Stimulated activated naive B cell treated with anti-CD40 and anti-IgM and Interleukin-4, amounts not matched to agents 10 μg/mL and 1 μg/mL and 100 μg/mL, for 72 hours (primary cell): ENCODE results near the gene PAQR7.

Experiments used
- ATAC-seq, 2 donors: fragments of 150-1000 bp; cut with Tn5 transposase; replicated peaks; 2 replicates each; pipeline ENCODE4 v1.10.0; 2021; ENCODE audit warnings: moderate library complexity in 1 of 2
- DNase-seq: peaks from one replicate; pipeline ENCODE4 v3.0.0; 2021
- H3K27ac Mint-ChIP-seq: one replicate; pipeline ENCODE4 v1.8.0; 2022; ENCODE audit warnings: mild to moderate bottlenecking, mixed read lengths
- H3K27me3 Mint-ChIP-seq, 2 donors: one replicate each; pipeline ENCODE4 v1.8.0; 2022; ENCODE audit warnings: mixed read lengths in 2 of 2
- H3K36me3 Mint-ChIP-seq, 2 donors: one replicate each; pipeline ENCODE4 v1.8.0; 2022; ENCODE audit warnings: mixed read lengths in 2 of 2, mild to moderate bottlenecking in 1 of 2
- H3K4me1 Mint-ChIP-seq, 2 donors: one replicate each; pipeline ENCODE4 v1.8.0; 2022; ENCODE audit warnings: mixed read lengths in 2 of 2, mild to moderate bottlenecking in 1 of 2
- H3K4me3 Mint-ChIP-seq, 2 donors: one replicate each; pipeline ENCODE4 v1.8.0; 2022; ENCODE audit warnings: mild to moderate bottlenecking in 2 of 2, mixed read lengths in 2 of 2, moderate library complexity in 1 of 2
- H3K9me3 Mint-ChIP-seq, 2 donors: one replicate each; pipeline ENCODE4 v1.8.0; 2022; ENCODE audit warnings: mixed read lengths in 2 of 2, mild to moderate bottlenecking in 1 of 2

PAQR7 gene

DNA sequence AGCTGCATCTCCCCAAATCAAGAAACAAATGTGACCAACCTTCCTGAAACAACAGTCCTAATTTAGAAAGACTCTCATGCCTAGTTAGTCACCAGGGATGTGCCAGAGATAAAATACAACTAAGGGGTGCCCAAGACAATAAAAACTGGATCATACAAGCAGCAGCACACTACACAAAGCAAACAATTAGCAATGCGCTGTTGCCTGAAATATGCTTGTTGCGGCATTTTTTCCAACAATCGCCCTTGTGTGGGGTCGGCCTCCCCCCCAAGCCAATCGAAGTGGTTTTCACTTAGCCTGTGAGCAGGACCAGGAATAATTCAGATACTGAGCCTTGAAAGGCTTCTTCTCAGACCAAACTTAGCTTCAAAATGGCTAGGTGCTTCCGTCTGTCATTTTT lies 32.1 kb upstream of the PAQR7 start:
- ATAC-seq, result no peak
- peaks cover 0 to 3% of the 10 kb centered on the region in 2 donors for H3K9me3 Mint-ChIP-seq
- no peak for DNase-seq
- H3K27me3 Mint-ChIP-seq, result no peaks in the 10 kb centered on the region
- H3K27ac Mint-ChIP-seq, result no peak overlapping the region
- peak overlapping the region in 1 of 2 donors; percentile 48 for H3K4me3 Mint-ChIP-seq
- H3K4me1 Mint-ChIP-seq, result peaks cover 2 to 23% of the 10 kb centered on the region in 2 donors
- H3K36me3 Mint-ChIP-seq, result peaks cover 3% of the 10 kb centered on the region in 2 donors

DNA sequence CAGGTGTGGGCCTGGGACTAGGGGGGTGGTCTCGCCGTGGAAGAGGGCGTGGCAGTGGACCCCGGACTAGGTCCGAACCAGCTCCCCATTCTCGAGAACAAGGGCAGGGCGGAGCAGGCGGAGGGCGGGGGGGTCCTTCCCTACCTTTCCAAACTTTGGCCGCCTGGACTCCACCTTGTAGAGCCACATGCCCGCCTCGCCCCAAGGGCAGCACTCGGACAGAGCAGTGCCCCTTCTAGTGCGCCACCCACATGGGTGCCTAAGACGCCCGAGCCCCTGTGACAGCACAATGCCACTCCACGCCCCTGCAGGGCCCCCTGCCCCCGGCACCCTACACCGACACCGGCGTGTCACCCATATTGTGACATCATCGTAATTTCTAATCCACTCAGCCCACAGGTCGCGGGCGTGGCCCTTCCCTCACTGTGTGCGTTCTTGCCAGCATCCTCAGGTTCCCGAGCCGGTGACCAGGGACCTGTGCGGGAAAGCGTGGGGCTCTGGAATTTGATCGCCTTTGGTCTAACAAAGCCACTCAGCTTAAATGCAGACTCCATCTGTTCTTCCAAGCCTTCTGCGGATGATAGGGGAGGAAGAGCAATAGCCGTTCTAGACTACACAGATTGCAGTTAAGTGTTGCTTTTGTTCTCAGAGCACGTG lies 31.3 kb upstream of the PAQR7 start:
- Mint-ChIP-seq H3K36me3 (peaks cover 3% of the 10 kb centered on the region in 2 donors), H3K4me1 (peaks cover 2 to 23% of the 10 kb centered on the region in 2 donors), H3K27ac (peak overlapping the region; percentile 68), H3K27me3 (no peaks in the 10 kb centered on the region), H3K4me3 (peak overlapping the region; percentile 90 to 94), H3K9me3 (peaks cover 0 to 3% of the 10 kb centered on the region in 2 donors)
- no peak for ATAC-seq
- DNase-seq, result peak; percentile 4

DNA sequence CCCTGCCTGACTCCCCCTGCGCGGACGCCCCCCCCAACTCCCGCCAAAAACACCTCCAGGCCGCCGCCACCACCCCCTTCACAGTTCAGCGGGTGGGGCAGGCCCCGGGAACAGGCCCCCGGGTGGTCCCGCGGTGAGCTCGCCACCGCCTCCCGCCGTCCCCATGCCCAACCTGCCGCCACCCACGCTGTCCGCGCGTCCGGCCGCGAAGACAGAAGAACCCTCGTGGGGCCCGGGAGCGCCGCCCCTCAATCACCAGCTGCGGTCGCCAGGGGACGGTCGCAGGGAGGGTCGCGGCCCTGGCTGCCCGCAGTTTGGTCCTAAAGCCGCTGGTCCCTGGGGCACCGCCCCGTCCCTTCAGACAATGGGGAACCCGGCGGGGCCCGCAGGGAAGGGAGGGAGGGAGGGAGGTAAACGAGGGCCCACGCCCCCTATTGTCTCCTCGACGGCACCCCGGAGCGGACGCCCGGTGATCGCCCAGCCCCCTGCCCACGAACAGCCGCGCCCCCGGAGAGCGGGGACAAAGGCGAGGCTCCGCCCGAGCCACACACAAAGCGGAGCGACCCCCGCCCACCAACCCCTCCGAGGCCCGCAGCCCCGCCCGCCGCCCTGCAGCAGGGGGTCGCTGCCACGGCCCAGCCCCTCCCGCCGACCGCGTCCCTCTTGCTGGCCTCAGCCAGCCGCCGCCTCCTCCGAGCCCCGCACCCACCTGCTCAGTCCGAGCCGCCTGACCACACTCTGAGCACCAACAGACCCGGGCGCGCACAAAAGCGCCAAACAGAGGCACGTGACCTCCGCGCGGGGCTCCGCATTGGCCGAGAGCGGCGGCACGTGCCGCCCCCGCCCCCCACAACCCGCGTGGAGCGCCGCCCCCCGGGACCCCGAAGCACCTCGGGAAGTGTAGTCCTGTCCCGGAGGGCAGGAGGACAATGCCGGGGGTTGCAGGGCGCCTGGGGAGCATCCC lies 30.5 kb upstream of the PAQR7 start, which contains the start of gene STMN1:
Gene STMN1 (minus strand): TSS at position 740 of the 964 bp plus-strand sequence. CDS start 1,743 bp downstream, outside the sequence.
- DNase-seq, result peak; percentile 78
- Mint-ChIP-seq H3K9me3 (peaks cover 0 to 3% of the 10 kb centered on the region in 2 donors), H3K27ac (peak within 1 kb of the TSS; percentile 96), H3K4me1 (peaks cover 2 to 23% of the 10 kb centered on the region in 2 donors), H3K4me3 (peak within 1 kb of the TSS; percentile 90 to 94), H3K27me3 (no peaks in the 10 kb centered on the region), H3K36me3 (peaks cover 10% of the 10 kb centered on the region in 2 donors)
- peak; percentile 82 to 86 for ATAC-seq

DNA sequence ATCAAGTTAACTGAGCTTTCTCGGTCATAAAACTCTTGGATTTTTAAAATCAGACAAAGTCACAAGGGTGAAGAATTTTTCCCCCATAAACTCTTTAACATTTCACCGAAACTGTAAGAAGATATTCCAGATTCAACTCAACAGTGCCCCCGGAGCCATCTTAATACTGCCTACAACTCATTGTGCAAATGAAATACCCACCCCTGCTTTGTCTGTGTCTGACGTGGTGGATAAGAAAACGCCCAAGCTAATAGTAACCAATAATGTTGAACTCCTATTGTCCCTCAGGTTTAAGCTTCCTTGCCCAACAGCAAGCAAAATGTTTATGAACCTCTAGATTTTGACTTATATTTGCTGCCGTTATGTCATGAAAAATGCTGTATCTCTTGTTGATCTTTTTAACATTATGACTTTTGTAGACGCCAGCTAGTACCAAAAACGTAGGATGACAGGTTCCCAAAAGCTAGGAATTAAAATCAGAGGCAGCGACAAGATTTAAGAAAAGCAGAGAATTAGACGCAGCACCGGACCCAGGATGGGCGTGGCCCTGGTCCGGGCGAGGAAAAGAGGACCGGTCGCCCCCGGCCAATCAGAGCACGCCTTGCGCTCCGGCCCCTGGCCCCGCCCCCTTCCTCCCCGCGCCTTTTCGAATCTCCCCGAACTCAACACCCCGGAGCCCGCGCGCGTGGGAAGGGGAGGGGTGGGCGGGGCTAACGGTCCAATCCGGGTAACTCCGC lies 29.6 kb upstream of the PAQR7 start:
- Mint-ChIP-seq H3K27me3 (no peaks in the 10 kb centered on the region), H3K27ac (peak overlapping the region; percentile 51), H3K4me1 (peaks cover 2 to 23% of the 10 kb centered on the region in 2 donors), H3K36me3 (peaks cover 10 to 11% of the 10 kb centered on the region in 2 donors), H3K9me3 (no peaks in the 10 kb centered on the region), H3K4me3 (peak overlapping the region; percentile 89 to 94)
- ATAC-seq (peak; percentile 85 to 86), DNase-seq (peak; percentile 78)

DNA sequence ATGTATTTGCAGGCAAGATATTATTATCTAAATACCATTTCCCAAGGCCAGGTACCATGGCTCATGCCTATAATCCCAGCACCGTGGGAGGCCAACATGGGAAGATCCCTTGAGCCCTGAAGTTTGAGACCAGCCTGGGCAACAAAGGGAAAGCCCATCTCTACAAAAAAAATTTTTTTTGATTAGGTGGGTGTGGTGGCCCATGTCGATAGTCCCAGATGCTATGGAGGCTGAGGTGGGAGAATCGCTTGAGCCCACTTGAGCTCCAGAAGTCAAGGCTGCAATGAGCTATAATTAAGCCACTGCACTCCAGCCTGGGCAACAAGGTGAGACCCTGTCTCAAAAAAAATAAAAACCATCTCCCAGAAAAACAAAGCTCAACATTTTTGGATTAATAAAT lies 28.5 kb upstream of the PAQR7 start:
- Mint-ChIP-seq H3K27me3 (no peaks in the 10 kb centered on the region), H3K36me3 (peaks cover 10 to 11% of the 10 kb centered on the region in 2 donors), H3K9me3 (no peaks in the 10 kb centered on the region), H3K4me3 (peak overlapping the region in 1 of 2 donors; percentile 94), H3K27ac (no peak overlapping the region), H3K4me1 (peaks cover 2 to 23% of the 10 kb centered on the region in 2 donors)
- no peak for ATAC-seq
- DNase-seq, result no peak

DNA sequence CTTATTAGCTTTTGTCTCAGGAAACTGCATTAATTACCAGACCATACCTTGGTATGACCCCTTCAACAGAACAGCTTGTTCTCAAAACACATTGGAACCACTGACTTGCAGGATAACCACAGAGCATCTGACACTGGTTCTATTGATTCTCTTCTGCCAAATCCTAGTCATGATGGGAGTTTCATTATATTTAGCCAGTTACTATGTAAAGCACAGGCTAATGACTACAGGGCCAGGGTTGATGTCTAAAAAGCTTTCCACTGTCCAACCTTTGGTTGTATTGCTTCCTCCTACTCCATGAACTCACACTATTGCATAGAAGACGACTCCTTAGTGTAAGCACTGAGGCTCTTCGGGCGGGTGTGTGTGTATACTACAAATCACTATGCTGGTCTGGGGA lies 27.0 kb upstream of the PAQR7 start:
- H3K27ac Mint-ChIP-seq, result no peak overlapping the region
- peaks cover 2 to 21% of the 10 kb centered on the region in 2 donors for H3K4me1 Mint-ChIP-seq
- H3K27me3 Mint-ChIP-seq, result no peaks in the 10 kb centered on the region
- ATAC-seq (no peak), DNase-seq (no peak)
- H3K9me3 Mint-ChIP-seq, result no peaks in the 10 kb centered on the region
- peaks cover 13 to 15% of the 10 kb centered on the region in 2 donors for H3K36me3 Mint-ChIP-seq
- no peak overlapping the region for H3K4me3 Mint-ChIP-seq

DNA sequence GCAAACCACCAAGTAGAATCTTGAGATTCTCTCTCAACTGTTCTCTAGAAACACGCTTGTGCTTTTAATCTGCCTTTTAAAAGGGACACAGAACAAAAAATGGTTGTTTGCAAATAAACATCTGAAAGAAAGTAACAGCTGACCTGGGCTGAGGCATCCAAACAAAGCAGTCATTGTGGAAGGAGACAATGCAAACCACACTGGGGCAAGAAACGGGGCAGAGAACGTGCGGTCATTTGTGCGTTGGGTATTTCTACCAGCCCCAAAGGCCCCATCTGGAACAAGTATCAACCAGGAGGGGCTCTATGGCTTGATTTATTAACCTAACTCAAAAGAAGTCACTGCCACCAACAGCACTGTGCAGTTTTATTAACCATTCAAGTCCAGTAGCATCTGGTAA lies 24.7 kb upstream of the PAQR7 start:
- Mint-ChIP-seq H3K36me3 (peaks cover 13 to 15% of the 10 kb centered on the region in 2 donors), H3K27ac (no peak overlapping the region), H3K4me3 (no peak overlapping the region), H3K4me1 (peaks cover 4 to 16% of the 10 kb centered on the region in 2 donors), H3K9me3 (no peaks in the 10 kb centered on the region), H3K27me3 (no peaks in the 10 kb centered on the region)
- no peak for DNase-seq
- no peak for ATAC-seq

DNA sequence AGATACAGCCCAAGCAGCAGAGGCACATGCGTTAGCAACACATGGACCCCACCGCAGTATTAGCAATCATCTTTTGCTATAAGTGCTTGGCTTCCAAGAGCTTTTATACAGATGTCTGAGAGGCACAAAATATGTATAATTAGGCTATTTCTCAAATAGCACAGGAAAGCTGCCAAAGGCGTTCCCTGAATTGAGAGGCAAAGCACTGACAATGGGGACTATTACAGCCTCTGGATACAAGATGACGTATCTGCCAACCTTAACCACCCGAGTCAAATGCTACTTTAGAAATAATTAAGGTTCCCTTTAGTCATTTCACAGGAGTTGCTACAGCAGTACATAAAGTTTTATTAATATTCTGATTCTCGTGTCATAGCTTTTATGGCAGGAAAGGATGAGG lies 24.3 kb upstream of the PAQR7 start:
- no peak overlapping the region for H3K4me3 Mint-ChIP-seq
- H3K27me3 Mint-ChIP-seq, result no peaks in the 10 kb centered on the region
- H3K27ac Mint-ChIP-seq, result no peak overlapping the region
- peaks cover 5 to 16% of the 10 kb centered on the region in 2 donors for H3K4me1 Mint-ChIP-seq
- H3K36me3 Mint-ChIP-seq, result peaks cover 11 to 14% of the 10 kb centered on the region in 2 donors
- no peak for DNase-seq
- H3K9me3 Mint-ChIP-seq, result no peaks in the 10 kb centered on the region
- ATAC-seq, result no peak

DNA sequence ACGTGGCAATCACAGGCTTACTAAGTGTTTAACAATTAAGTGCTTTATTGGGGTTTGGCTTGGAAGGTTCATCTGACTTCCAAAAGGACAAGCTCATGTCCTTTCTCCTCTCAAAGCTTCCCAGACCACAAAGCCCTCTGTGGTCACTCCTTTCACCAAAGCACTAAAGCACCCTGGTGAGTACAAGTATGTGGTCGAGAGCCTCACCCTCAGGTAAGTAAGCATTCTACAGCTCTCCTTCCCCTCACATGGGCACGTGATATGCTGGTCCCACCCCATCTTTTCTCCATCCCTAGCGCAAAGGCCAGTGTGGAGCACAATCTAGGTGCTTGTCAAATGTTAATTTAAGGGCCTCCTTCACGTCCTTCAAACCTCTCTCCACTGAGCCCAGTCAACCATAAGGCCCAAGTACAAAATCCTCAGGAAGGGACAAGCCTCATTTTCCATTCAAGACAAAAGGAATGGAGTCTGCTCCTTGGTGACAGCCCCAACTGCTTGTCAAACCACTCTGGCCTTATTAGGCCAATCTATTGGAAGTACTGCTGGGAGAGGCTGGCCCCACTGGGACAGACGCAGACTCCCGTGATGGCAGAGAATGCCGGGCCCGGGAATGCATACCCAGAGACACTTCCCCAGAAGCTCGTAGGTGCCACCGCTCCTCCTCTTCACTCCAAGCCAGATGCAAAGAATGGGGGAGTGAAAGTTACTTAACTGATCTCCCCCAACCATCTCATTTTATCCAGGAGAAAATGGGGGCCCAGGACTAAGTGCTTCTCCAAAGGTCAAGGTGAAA lies 22.9 kb upstream of the PAQR7 start:
- peaks cover 10 to 12% of the 10 kb centered on the region in 2 donors for H3K36me3 Mint-ChIP-seq
- no peak overlapping the region for H3K27ac Mint-ChIP-seq
- ATAC-seq, result no peak
- no peak for DNase-seq
- peaks cover 5 to 12% of the 10 kb centered on the region in 2 donors for H3K4me1 Mint-ChIP-seq
- no peaks in the 10 kb centered on the region for H3K27me3 Mint-ChIP-seq
- no peaks in the 10 kb centered on the region for H3K9me3 Mint-ChIP-seq
- no peak overlapping the region for H3K4me3 Mint-ChIP-seq

DNA sequence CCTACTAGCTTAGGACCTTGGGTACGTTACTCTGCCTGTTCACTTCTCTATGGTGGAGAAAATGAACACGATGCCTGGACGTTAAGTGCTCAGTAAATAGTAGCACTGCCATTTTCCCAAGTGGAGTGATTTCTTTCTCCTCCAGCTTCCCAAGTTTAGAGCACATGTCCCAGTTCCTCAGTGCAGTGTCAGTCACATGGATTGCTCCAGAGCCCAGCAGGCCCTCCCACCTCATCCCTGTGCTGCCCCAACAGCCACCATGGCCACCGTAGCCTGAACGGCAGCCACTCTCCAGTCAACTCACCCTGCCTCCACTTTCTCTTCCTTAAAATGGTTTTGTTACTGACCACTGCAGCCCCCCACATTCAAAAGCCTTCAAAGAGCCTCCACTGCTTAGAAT lies 22.2 kb upstream of the PAQR7 start:
- H3K4me1 Mint-ChIP-seq, result peaks cover 5 to 12% of the 10 kb centered on the region in 2 donors
- ATAC-seq, result no peak
- H3K36me3 Mint-ChIP-seq, result peaks cover 10 to 12% of the 10 kb centered on the region in 2 donors
- H3K27me3 Mint-ChIP-seq, result no peaks in the 10 kb centered on the region
- H3K27ac Mint-ChIP-seq, result no peak overlapping the region
- H3K4me3 Mint-ChIP-seq, result no peak overlapping the region
- no peak for DNase-seq
- no peaks in the 10 kb centered on the region for H3K9me3 Mint-ChIP-seq

DNA sequence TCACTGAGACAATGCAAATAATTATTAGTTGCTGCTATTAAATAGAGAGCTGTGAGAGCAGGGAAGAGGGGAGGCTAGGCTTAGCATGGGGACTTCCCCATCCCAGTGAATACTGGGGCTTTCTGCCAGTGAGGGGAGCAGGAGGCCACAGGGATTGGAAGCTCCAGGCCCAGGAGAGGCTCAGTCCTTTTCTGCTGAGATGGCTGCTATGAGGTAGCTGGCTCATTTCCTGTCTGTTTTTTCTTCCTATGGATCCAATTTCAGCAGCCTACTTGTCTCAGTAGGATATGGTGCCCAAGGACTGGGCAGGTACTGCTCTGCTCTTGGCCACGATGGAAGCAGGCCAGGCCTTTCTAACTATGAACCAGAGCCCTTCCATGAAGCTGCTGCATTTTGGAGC lies 20.8 kb upstream of the PAQR7 start:
- H3K27me3 Mint-ChIP-seq, result no peaks in the 10 kb centered on the region
- H3K27ac Mint-ChIP-seq, result no peak overlapping the region
- no peak overlapping the region for H3K4me3 Mint-ChIP-seq
- no peak for DNase-seq
- no peaks in the 10 kb centered on the region for H3K9me3 Mint-ChIP-seq
- no peak for ATAC-seq
- H3K4me1 Mint-ChIP-seq, result peaks cover 5 to 12% of the 10 kb centered on the region in 2 donors
- peaks cover 6 to 8% of the 10 kb centered on the region in 2 donors for H3K36me3 Mint-ChIP-seq

DNA sequence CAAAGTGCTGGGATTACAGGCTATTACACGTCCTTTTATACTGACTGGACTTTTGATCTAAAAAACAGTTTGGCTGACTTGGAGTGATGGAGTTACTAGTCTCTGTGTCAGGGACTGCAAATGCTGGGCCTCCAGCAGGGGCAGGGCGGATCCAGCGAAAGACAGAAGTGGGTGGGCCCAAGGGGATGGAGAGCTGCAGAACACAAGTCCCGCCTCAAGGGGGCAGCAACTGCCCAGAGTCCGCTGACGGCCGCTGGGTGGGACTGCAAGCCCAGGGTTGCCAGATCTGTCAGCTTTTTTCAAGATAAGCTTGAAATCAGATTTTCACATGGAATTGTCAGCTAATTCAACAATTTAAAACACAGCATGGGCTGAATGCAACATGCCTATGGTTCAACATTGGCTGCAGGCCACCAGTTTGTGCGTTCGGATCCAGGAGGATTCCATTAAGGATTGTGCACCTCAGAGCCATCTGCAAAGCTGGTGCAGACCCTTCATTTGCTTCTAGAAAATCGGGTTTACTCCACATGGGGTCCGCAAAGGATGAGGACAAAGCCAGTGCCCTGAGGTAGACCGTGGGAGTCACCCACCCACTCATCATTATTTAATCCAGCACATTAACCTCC lies 20.0 kb upstream of the PAQR7 start:
- DNase-seq (peak; percentile 88), ATAC-seq (peak; percentile 99 to 100)
- Mint-ChIP-seq H3K27ac (peak overlapping the region; percentile 32), H3K27me3 (no peaks in the 10 kb centered on the region), H3K36me3 (peaks cover 3 to 4% of the 10 kb centered on the region in 2 donors), H3K9me3 (no peaks in the 10 kb centered on the region), H3K4me3 (peak overlapping the region in 1 of 2 donors; percentile 33), H3K4me1 (peaks cover 5 to 12% of the 10 kb centered on the region in 2 donors)

DNA sequence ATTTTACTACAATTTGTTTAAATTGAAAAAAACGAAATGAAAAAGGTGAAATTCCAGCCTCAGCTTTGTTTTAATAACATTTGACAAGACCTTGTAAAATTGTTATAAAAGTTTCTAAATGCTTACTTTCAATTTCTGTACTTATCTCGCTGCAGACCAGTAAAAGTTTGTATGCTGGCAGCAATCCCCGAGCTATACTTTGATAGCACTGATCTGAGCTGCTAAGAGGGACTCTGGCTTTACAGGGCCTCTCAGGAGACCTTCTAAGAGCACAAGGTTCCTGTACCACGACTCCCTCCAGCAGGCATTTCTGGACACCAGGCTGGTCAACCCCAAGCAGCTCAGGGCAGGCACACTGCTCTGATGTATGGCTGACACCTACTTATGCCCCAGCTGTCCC lies 17.6 kb upstream of the PAQR7 start:
- Mint-ChIP-seq H3K36me3 (peaks cover 0 to 3% of the 10 kb centered on the region in 2 donors), H3K27ac (no peak overlapping the region), H3K27me3 (no peaks in the 10 kb centered on the region), H3K9me3 (no peaks in the 10 kb centered on the region), H3K4me1 (peaks cover 5 to 12% of the 10 kb centered on the region in 2 donors), H3K4me3 (no peak overlapping the region)
- DNase-seq (no peak), ATAC-seq (no peak)
